Measurements from ENCODE around the gene DDR1.

The DDR1 gene

DNA sequence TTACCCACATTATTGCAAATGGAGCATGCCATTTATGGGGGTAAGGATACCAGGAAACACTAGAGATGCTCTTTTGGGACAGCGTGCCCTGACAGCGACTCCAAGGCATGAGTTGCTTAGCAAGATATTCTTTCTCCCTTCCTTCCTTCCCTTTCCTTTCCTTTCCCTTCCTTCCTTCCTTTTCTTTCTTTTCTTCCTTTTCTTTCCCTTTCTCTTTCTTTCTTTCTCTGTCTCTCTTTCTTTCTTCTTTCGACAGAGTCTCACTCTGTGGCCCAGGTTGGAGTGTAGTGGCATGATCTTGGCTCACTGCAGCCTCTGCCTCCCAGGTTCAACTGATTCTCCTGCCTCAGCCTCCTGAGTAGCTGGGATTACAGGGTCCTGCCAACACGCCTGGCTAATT lies 59.7 kb downstream of the DDR1 start:
- Histone ChIP-seq H3K36me3 (no peaks in the 10 kb centered on the region), H3K4me3 (no peak overlapping the region), H3K27me3 (peaks cover 0 to 35% of the 10 kb centered on the region in 2 donors), H3K4me1 (peaks cover 0 to 11% (median 3%) of the 10 kb centered on the region in 4 donors), H3K27ac (no peak overlapping the region), H3K9me3 (no peaks in the 10 kb centered on the region)
- DNase-seq: no peak
- intact Hi-C loops (cut with DNase I; ENCODE audit: low total_unique reads): no loop called here
- TF ChIP-seq, protein P1, sequence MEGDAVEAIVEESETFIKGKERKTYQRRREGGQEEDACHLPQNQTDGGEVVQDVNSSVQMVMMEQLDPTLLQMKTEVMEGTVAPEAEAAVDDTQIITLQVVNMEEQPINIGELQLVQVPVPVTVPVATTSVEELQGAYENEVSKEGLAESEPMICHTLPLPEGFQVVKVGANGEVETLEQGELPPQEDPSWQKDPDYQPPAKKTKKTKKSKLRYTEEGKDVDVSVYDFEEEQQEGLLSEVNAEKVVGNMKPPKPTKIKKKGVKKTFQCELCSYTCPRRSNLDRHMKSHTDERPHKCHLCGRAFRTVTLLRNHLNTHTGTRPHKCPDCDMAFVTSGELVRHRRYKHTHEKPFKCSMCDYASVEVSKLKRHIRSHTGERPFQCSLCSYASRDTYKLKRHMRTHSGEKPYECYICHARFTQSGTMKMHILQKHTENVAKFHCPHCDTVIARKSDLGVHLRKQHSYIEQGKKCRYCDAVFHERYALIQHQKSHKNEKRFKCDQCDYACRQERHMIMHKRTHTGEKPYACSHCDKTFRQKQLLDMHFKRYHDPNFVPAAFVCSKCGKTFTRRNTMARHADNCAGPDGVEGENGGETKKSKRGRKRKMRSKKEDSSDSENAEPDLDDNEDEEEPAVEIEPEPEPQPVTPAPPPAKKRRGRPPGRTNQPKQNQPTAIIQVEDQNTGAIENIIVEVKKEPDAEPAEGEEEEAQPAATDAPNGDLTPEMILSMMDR (IDR thresholded peaks at IDR 0.05): no peak

DNA sequence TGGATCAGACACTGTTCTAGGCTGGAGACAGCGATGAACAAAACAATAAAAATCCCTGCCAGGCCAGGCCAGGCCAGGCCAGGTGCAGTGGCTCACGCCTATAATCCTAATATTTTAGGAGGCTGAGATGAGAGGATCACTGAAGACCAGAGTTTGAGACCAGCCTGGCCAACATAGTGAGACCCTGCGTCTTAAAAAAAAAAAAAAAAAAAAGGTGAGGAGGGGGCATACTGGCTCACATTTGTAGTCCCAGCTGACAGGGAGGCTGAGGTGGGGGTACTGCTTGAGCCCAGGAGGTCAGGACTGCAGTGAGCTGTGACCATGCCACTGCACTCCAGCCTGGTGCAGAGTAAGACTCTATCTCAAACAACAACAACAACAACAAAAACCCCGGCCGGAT lies 61.0 kb downstream of the DDR1 start:
- no peak overlapping the region for H3K4me3 ChIP-seq
- no peaks in the 10 kb centered on the region for H3K36me3 ChIP-seq
- peaks cover 0 to 24% of the 10 kb centered on the region in 2 donors for H3K27me3 ChIP-seq
- H3K27ac ChIP-seq: no peak overlapping the region
- intact Hi-C loops (cut with DNase I; ENCODE audit: low total_unique reads): no loop called here
- H3K9me3 ChIP-seq: no peaks in the 10 kb centered on the region
- TF ChIP-seq, protein P1 (IDR thresholded peaks at IDR 0.05): no peak
- H3K4me1 ChIP-seq: peaks cover 0 to 11% (median 3%) of the 10 kb centered on the region in 4 donors
- DNase-seq: no peak

DNA sequence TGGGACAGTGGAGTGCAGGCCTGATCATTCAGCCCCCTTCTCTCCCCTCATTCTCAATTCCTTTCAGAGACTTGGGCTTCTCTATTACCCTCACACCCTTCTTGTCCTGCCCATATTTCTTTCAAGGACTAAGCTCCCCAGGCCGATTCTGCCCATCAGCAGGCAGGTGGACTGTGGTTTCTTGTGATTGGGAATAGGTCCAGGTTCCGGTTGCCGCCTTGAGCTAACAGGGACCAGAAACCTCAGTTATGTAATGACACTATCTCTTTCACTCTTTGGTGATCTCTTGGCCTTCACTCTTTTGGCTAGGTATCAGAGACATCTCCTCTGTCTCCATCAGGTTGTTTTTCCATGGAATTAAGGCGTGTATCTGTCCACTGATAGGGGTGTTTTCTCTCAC lies 62.9 kb downstream of the DDR1 start:
- Histone ChIP-seq H3K36me3 (no peaks in the 10 kb centered on the region), H3K4me3 (no peak overlapping the region), H3K27ac (no peak overlapping the region), H3K4me1 (peaks cover 0 to 10% (median 3%) of the 10 kb centered on the region in 4 donors), H3K27me3 (peaks cover 0 to 30% of the 10 kb centered on the region in 2 donors), H3K9me3 (no peaks in the 10 kb centered on the region)
- TF ChIP-seq, protein P1 (IDR thresholded peaks at IDR 0.05): no peak
- no peak for DNase-seq
- intact Hi-C loops (cut with DNase I; ENCODE audit: low total_unique reads): no loop called here

DNA sequence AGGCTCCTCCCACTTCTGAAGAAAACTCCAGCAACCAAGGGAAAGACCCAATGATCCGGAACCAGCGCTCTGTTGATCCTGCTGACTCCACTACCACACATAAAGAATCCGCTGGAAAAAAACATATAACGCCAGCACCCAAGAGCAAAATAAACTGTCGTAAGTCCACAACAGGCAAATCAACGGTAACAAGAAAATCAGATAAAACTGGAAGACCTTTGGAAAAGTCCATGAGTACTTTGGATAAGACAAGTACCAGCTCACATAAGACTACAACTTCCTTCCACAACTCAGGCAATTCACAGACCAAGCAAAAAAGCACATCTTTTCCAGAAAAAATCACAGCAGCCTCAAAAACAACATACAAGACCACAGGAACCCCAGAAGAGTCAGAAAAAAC lies 64.5 kb downstream of the DDR1 start:
- intact Hi-C loops (cut with DNase I; ENCODE audit: low total_unique reads): no loop called here
- H3K27ac ChIP-seq: no peak overlapping the region
- no peak overlapping the region for H3K4me3 ChIP-seq
- H3K4me1 ChIP-seq: no peaks in the 10 kb centered on the region
- H3K36me3 ChIP-seq: no peaks in the 10 kb centered on the region
- no peak for DNase-seq
- TF ChIP-seq, protein P1 (IDR thresholded peaks at IDR 0.05): no peak
- H3K9me3 ChIP-seq: no peaks in the 10 kb centered on the region
- H3K27me3 ChIP-seq: peaks cover 0 to 35% of the 10 kb centered on the region in 2 donors

Measured in tibial artery (tissue), 4 donors.